Measurements from ENCODE around the gene TGM3. TPM values are rescaled to one million over a fixed set of nuclear protein-coding genes. Genes with fewer than 3 reads are reported as not detected.

The TGM3 gene
- total RNA-seq, 1 experiment from 2014 or later: not detected

DNA sequence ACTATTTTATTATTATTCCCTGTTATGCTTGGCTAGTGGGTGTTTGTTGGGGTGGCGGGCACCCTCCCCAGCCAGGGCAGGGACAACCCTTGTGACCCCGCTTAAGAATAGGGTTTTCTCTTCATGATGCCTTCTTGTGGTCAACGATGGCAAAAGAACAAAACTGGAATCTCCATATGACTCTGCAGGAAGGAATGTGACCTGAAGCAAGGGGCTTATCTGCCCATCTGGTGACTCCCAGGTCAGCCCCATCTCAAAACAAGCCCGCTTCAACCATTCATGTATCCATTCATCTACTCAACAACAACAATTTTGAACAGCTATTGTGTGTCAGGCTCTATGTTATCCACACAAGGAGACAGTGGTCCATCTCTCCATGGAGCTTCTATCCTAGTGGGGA lies 54.0 kb downstream of the TGM3 start:
- ChIA-PET RAD21 (ENCODE audit: low non-redundant PET in 1 of 2, low total read pairs in 2 of 2, uncharacterized antibody in 2 of 2, unreplicated experiment in 2 of 2) (no interaction called here), CTCF (interaction anchor here (1.0 kb wide), 2 partner anchors 102 to 107 kb away, joined by 3 to 4 read pairs; no protein-coding TSS in a partner anchor), POLR2A (no interaction called here)
- peak overlapping the region; percentile 36 for H3K4me2 ChIP-seq (ENCODE audit: low read length)
- H3K36me3 ChIP-seq (ENCODE audit: control insufficient read depth in 1 of 2, insufficient read depth in 2 of 2, low read length in 2 of 2): no peaks in the 10 kb centered on the region
- H3K27me3 ChIP-seq (ENCODE audit: insufficient read depth, low read length): no peaks in the 10 kb centered on the region
- H2AFZ ChIP-seq (ENCODE audit: low read depth, low read length, poor library complexity, severe bottlenecking): no peak overlapping the region
- peaks cover 6 to 16% of the 10 kb centered on the region in 2 experiments; a peak in 3 of 4 replicates for H3K4me1 ChIP-seq (ENCODE audit: control insufficient read depth in 1 of 2, insufficient read depth in 2 of 2, low read length in 2 of 2)
- intact Hi-C loops (cut with micrococcal nuclease): no loop called here
- no TSS peak for BruUV-seq (replicated peaks)
- ATAC-seq (no peak), DNase-seq (ENCODE audit: low read depth, low spot score) (no peak)
- H3K9me2 ChIP-seq (ENCODE audit: insufficient read depth): no peaks in the 10 kb centered on the region
- H3K27ac ChIP-seq (ENCODE audit: low read depth, low read length): no peak overlapping the region
- H4K20me1 ChIP-seq (ENCODE audit: insufficient read depth): no peaks in the 10 kb centered on the region
- H3K4me3 ChIP-seq (replicated peaks in 1 of 2; ENCODE audit: low read depth in 1 of 2, low read length in 2 of 2): no peak overlapping the region
- no peaks in the 10 kb centered on the region for H3K9me3 ChIP-seq (ENCODE audit: control insufficient read depth in 1 of 2, insufficient read depth in 1 of 2, low read depth in 1 of 2, low read length in 2 of 2)
- no peaks in the 10 kb centered on the region for H3K79me2 ChIP-seq (ENCODE audit: insufficient read depth, low read length)
- no peak overlapping the region for H3K9ac ChIP-seq (ENCODE audit: low read length)
- no peak for TF ChIP-seq EZH2phosphoT487 (IDR thresholded peaks at IDR 0.05; ENCODE audit: borderline replicate concordance)
- no peak for TF ChIP-seq FOSL1 (IDR thresholded peaks at IDR 0.05; ENCODE audit: low read depth)
- no peak for TF ChIP-seq EZH2 (IDR thresholded peaks at IDR 0.05)

DNA sequence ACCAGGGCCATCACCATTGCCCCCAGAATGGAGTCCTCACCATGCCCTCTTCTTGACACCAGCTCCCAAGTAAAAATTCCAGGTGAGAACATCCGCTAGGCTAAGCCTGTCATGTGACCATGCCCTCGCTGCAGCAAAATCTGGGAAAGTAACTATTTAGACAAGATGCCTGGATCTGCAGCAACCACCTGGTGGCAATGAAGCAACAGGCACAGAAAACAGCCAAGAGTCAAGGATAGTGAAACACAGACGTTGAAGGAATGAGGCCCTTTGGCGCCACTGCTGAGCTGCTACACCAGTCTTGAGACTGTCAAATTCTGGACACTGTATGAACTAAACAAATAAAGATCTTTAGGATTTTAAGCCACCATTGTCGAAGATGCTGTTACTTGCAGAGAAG lies 54.8 kb downstream of the TGM3 start:
- no peak overlapping the region for H3K4me3 ChIP-seq (replicated peaks in 1 of 2; ENCODE audit: low read depth in 1 of 2, low read length in 2 of 2)
- no peak overlapping the region for H3K9ac ChIP-seq (ENCODE audit: low read length)
- H3K4me1 ChIP-seq (ENCODE audit: control insufficient read depth in 1 of 2, insufficient read depth in 2 of 2, low read length in 2 of 2): peaks cover 6 to 16% of the 10 kb centered on the region in 2 experiments; a peak in 3 of 4 replicates
- no peaks in the 10 kb centered on the region for H3K9me3 ChIP-seq (ENCODE audit: control insufficient read depth in 1 of 2, insufficient read depth in 1 of 2, low read depth in 1 of 2, low read length in 2 of 2)
- H2AFZ ChIP-seq (ENCODE audit: low read depth, low read length, poor library complexity, severe bottlenecking): no peak overlapping the region
- H3K27me3 ChIP-seq (ENCODE audit: insufficient read depth, low read length): no peaks in the 10 kb centered on the region
- intact Hi-C loops (cut with micrococcal nuclease): no loop called here
- BruUV-seq (replicated peaks): no TSS peak
- H3K27ac ChIP-seq (ENCODE audit: low read depth, low read length): no peak overlapping the region
- no peaks in the 10 kb centered on the region for H4K20me1 ChIP-seq (ENCODE audit: insufficient read depth)
- no peak overlapping the region for H3K4me2 ChIP-seq (ENCODE audit: low read length)
- H3K36me3 ChIP-seq (ENCODE audit: control insufficient read depth in 1 of 2, insufficient read depth in 2 of 2, low read length in 2 of 2): no peaks in the 10 kb centered on the region
- DNase-seq (ENCODE audit: low read depth, low spot score) (no peak), ATAC-seq (no peak)
- H3K79me2 ChIP-seq (ENCODE audit: insufficient read depth, low read length): no peaks in the 10 kb centered on the region
- H3K9me2 ChIP-seq (ENCODE audit: insufficient read depth): no peaks in the 10 kb centered on the region
- ChIA-PET POLR2A (no interaction called here), CTCF (interaction anchor here (1.0 kb wide), 2 partner anchors 102 to 106 kb away, joined by 3 to 4 read pairs; no protein-coding TSS in a partner anchor), RAD21 (ENCODE audit: low non-redundant PET in 1 of 2, low total read pairs in 2 of 2, uncharacterized antibody in 2 of 2, unreplicated experiment in 2 of 2) (no interaction called here)
- no peak for TF ChIP-seq ZBTB33 (IDR thresholded peaks at IDR 0.05; ENCODE audit: extremely low read depth, insufficient replicate concordance, low read length)
- no peak for TF ChIP-seq SP1 (IDR thresholded peaks at IDR 0.05; ENCODE audit: low read depth)
- no peak for TF ChIP-seq YY1 (IDR thresholded peaks at IDR 0.05; ENCODE audit: extremely low read depth, insufficient replicate concordance, low read depth, low read length)
- no peak for TF ChIP-seq TCF7L2 (IDR thresholded peaks at IDR 0.05; ENCODE audit: borderline replicate concordance, extremely low read depth, insufficient read depth, insufficient read length)
- TF ChIP-seq, protein P1, sequence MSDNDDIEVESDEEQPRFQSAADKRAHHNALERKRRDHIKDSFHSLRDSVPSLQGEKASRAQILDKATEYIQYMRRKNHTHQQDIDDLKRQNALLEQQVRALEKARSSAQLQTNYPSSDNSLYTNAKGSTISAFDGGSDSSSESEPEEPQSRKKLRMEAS (IDR thresholded peaks at IDR 0.05): no peak
- TF ChIP-seq CEBPB (IDR thresholded peaks at IDR 0.05; ENCODE audit: low read depth): no peak
- no peak for TF ChIP-seq RAD21 (IDR thresholded peaks at IDR 0.05; ENCODE audit: low read depth)
- TF ChIP-seq REST (IDR thresholded peaks at IDR 0.05; ENCODE audit: low read depth): no peak
- TF ChIP-seq SIN3A (IDR thresholded peaks at IDR 0.05; ENCODE audit: low read depth): no peak
- TF ChIP-seq POLR2A (IDR thresholded peaks at IDR 0.05; ENCODE audit: borderline replicate concordance, extremely low read depth, insufficient read depth, insufficient read length): no peak
- no peak for TF ChIP-seq ZFX (IDR thresholded peaks at IDR 0.05)
- TF ChIP-seq EGR1 (IDR thresholded peaks at IDR 0.05; ENCODE audit: low read depth): no peak
- no peak for TF ChIP-seq CBX3 (IDR thresholded peaks at IDR 0.05; ENCODE audit: low read depth)
- TF ChIP-seq FOSL1 (IDR thresholded peaks at IDR 0.05; ENCODE audit: low read depth): no peak
- no peak for TF ChIP-seq EZH2phosphoT487 (IDR thresholded peaks at IDR 0.05; ENCODE audit: borderline replicate concordance)
- TF ChIP-seq SRF (IDR thresholded peaks at IDR 0.05; ENCODE audit: low read depth): no peak

Measured in HCT116 (cell line).